Skeletal muscle tissue (tissue), 4 donors: Measurements from ENCODE around the gene MLN. TPM values are rescaled to one million over a fixed set of nuclear protein-coding genes. Genes with fewer than 3 reads are reported as not detected.

Source experiments
- H3K27ac ChIP-seq: one replicate; pipeline ENCODE4 v1.7.0; 2013; ENCODE audit warnings: mild to moderate bottlenecking, low read depth, low read length, inconsistent platforms
- H3K27me3 ChIP-seq, 3 donors: one replicate each; pipeline ENCODE4 v1.7.0; 2013; ENCODE audit warnings: low read length in 3 of 3; ENCODE audit not compliant: control insufficient read depth in 3 of 3, insufficient read depth in 3 of 3
- H3K36me3 ChIP-seq, 3 donors: one replicate each; pipeline ENCODE4 v1.7.0; 2013; ENCODE audit warnings: low read length in 3 of 3; ENCODE audit not compliant: control insufficient read depth in 3 of 3, insufficient read depth in 3 of 3
- H3K4me1 ChIP-seq, 3 donors: one replicate each; pipeline ENCODE4 v1.7.0; 2013; ENCODE audit warnings: low read length in 3 of 3, mild to moderate bottlenecking in 3 of 3; ENCODE audit not compliant: control insufficient read depth in 3 of 3, insufficient read depth in 3 of 3
- H3K4me3 ChIP-seq, 3 donors: one replicate each; pipeline ENCODE4 v1.7.0; 2013; ENCODE audit warnings: low read length in 3 of 3
- H3K9ac ChIP-seq, 3 donors: one replicate each; pipeline ENCODE4 v1.7.0; 2013; ENCODE audit warnings: low read length in 3 of 3, mild to moderate bottlenecking in 3 of 3, moderate library complexity in 2 of 3, low read depth in 1 of 3
- H3K9me3 ChIP-seq, 3 donors: one replicate each; pipeline ENCODE4 v1.7.0; 2013; ENCODE audit warnings: low read length in 3 of 3; ENCODE audit not compliant: control insufficient read depth in 3 of 3
- total RNA-seq: library from RNA; depleted of rRNA; stranded (reverse); fragments of >200 nt; gene quantifications from one replicate; pipeline ENCODE4 v1.2.3, GENCODE V29; 2014
- donor health status: Osteomylitis.

Gene MLN
- total RNA-seq, 1 donor from 2014 or later = not detected

DNA sequence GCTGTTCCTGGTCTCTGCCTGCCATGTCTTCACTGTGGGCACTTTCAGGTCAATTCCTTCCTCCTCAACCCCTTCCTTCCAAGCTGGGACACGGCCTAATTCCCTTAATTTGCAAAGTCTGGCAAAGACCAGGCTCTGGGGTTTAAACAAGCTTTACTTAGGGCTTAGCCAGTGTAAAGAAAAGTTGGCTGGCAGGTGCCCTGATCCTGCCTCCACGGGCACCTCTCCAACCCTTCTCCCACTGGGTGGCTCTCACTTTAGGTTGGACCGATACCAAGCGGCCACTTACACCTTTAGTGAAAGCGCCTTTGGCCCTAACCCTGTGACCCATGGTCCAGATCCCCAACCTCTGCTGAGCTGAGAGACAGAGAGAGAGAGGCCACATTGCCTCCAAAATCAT is 13.7 kb upstream of the MLN start:
- Histone ChIP-seq H3K4me1 (no peaks in the 10 kb centered on the region), H3K9me3 (no peaks in the 10 kb centered on the region), H3K9ac (no peak overlapping the region), H3K36me3 (no peaks in the 10 kb centered on the region), H3K4me3 (no peak overlapping the region), H3K27ac (no peak overlapping the region), H3K27me3 (peaks cover 16 to 43% (median 38%) of the 10 kb centered on the region in 3 donors)

GRCh38 chr6:33816911-33817310 is 13.1 kb upstream of the MLN start:
- Histone ChIP-seq H3K9ac (no peak overlapping the region), H3K27ac (no peak overlapping the region), H3K9me3 (no peaks in the 10 kb centered on the region), H3K4me1 (no peaks in the 10 kb centered on the region), H3K36me3 (no peaks in the 10 kb centered on the region), H3K27me3 (peaks cover 22 to 49% (median 43%) of the 10 kb centered on the region in 3 donors), H3K4me3 (no peak overlapping the region)

GRCh38 chr6:33815854-33816253 is 12.1 kb upstream of the MLN start:
- no peaks in the 10 kb centered on the region for H3K36me3 ChIP-seq
- H3K4me3 ChIP-seq = no peak overlapping the region
- no peak overlapping the region for H3K27ac ChIP-seq
- peaks cover 30 to 53% (median 40%) of the 10 kb centered on the region in 3 donors for H3K27me3 ChIP-seq
- no peaks in the 10 kb centered on the region for H3K9me3 ChIP-seq
- no peak overlapping the region for H3K9ac ChIP-seq
- no peaks in the 10 kb centered on the region for H3K4me1 ChIP-seq

- H3K9ac ChIP-seq = no peak overlapping the region
- no peaks in the 10 kb centered on the region for H3K9me3 ChIP-seq
- peaks cover 33 to 52% (median 41%) of the 10 kb centered on the region in 3 donors for H3K27me3 ChIP-seq
- H3K36me3 ChIP-seq = no peaks in the 10 kb centered on the region
- H3K4me1 ChIP-seq = no peaks in the 10 kb centered on the region
- no peak overlapping the region for H3K27ac ChIP-seq
- H3K4me3 ChIP-seq = no peak overlapping the region
Measured at GRCh38 chr6:33813990-33814985, 10.5 kb upstream of the MLN start.

- Histone ChIP-seq H3K27me3 (peaks cover 37 to 55% (median 43%) of the 10 kb centered on the region in 3 donors), H3K4me1 (peaks cover 0 to 2% (median under 1%) of the 10 kb centered on the region in 3 donors), H3K27ac (no peak overlapping the region), H3K36me3 (no peaks in the 10 kb centered on the region), H3K4me3 (no peak overlapping the region), H3K9ac (no peak overlapping the region), H3K9me3 (no peaks in the 10 kb centered on the region)
Measured at GRCh38 chr6:33813246-33813904, 9.6 kb upstream of the MLN start.

DNA sequence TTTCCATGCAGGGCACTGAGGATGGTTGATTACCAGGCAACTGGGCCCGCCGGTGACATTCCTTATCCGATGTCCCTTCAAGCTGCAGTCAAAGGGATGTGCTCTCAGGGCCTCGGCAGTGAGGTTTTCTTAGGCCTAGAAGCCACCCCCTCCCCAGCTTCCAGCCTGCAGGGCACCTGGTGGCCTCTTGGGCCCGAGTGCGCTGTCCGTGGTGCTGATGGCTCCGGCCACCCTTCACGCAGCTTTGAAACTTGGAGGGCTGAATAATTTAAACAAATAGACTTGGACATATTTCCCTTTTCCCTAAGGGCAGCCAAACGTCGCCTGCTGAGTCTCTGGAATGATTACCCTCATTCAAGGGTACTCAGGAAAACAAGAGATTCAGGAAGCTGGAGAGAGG is 8.9 kb upstream of the MLN start:
- H3K27me3 ChIP-seq = peaks cover 44 to 55% (median 46%) of the 10 kb centered on the region in 3 donors
- no peaks in the 10 kb centered on the region for H3K9me3 ChIP-seq
- no peaks in the 10 kb centered on the region for H3K36me3 ChIP-seq
- peaks cover 0 to 9% (median 8%) of the 10 kb centered on the region in 3 donors for H3K4me1 ChIP-seq
- no peak overlapping the region for H3K27ac ChIP-seq
- H3K4me3 ChIP-seq = no peak overlapping the region
- H3K9ac ChIP-seq = no peak overlapping the region

DNA sequence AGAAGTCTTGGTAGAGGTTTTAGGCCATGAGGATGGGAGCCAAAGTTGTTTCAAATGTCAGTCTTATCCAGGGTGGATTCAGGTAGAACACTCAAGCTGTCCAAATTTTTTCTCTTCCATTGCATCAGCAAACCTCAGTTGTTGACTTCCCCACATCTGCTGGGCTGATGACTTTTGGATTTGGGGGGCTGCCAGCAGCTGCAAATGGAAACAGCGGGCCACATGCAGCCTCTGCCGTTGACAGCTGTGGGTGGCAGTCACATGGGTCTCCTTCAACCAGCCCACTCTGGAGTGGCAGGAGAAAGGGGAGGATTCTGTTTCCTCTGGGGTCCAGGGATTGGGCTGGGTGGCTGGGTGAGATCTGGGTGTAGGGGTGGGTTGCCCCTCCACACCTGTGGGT is 5.8 kb upstream of the MLN start:
- no peak overlapping the region for H3K27ac ChIP-seq
- peaks cover 48 to 62% (median 60%) of the 10 kb centered on the region in 3 donors for H3K27me3 ChIP-seq
- no peak overlapping the region for H3K9ac ChIP-seq
- no peaks in the 10 kb centered on the region for H3K9me3 ChIP-seq
- H3K36me3 ChIP-seq = no peaks in the 10 kb centered on the region
- H3K4me1 ChIP-seq = peaks cover 0 to 12% (median 10%) of the 10 kb centered on the region in 3 donors
- H3K4me3 ChIP-seq = no peak overlapping the region

- Histone ChIP-seq H3K36me3 (no peaks in the 10 kb centered on the region), H3K27me3 (peaks cover 44 to 60% (median 58%) of the 10 kb centered on the region in 3 donors), H3K9ac (no peak overlapping the region), H3K9me3 (no peaks in the 10 kb centered on the region), H3K4me1 (peaks cover 0 to 12% (median 10%) of the 10 kb centered on the region in 3 donors), H3K27ac (no peak overlapping the region), H3K4me3 (no peak overlapping the region)
Measured at GRCh38 chr6:33808641-33809180, 4.9 kb upstream of the MLN start.

DNA sequence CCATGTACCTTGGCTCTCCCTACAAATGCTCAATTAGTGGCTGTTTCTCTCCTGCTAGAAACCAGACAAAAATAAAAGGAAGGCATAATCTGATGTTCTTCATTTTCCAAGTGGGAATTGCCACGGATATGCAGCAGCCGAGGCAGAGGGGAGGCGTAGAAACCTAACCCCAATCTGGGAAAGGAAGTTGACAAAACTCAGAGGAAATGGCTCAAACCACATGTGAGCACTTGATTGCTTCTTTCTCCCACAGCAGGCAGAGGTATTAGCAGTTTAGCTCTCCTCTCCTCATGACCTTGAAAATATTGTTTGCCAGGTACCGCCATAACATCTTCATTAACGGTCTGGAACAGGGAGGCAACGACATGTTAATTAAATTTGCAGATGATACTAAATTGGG is 3.8 kb upstream of the MLN start:
- Histone ChIP-seq H3K4me1 (peaks cover 0 to 12% (median 10%) of the 10 kb centered on the region in 3 donors), H3K27me3 (peaks cover 40 to 57% (median 56%) of the 10 kb centered on the region in 3 donors), H3K9ac (no peak overlapping the region), H3K27ac (no peak overlapping the region), H3K4me3 (no peak overlapping the region), H3K9me3 (no peaks in the 10 kb centered on the region), H3K36me3 (no peaks in the 10 kb centered on the region)
